Measurements from ENCODE around the gene TSPYL6.

- no peak for TF ChIP-seq CTCF (IDR thresholded peaks at IDR 0.05)
- TF ChIP-seq POLR2A (IDR thresholded peaks at IDR 0.05), result no peak
Measured at GRCh38 chr2:54256091-54256694, at the start of gene TSPYL6.
